GM12878 (cell line): Measurements from ENCODE around the gene TMEM232. TPM values are rescaled to one million over a fixed set of nuclear protein-coding genes. Genes with fewer than 3 reads are reported as not detected.

ENCODE experiments used
- ATAC-seq: fragments of 200-7000 bp; cut with Tn5 transposase; 3 replicates; pipeline ENCODE4 v1.9.1; 2020; ENCODE audit warnings: mild to moderate bottlenecking, moderate library complexity
- BruUV-seq: library from RNA; stranded (reverse); fragments of 400-500 nt; replicated peaks from 2 replicates; lab custom pipeline; 2021; lab: Mats Ljungman, UMichigan
- CTCF ChIA-PET: fragments of 300-600 bp; sonication (Branson Sonifier 250); formaldehyde crosslinking; extraction: SDS; loops from one replicate; lab custom pipeline; 2021; ENCODE audit warnings: inconsistent platforms; lab: Yijun Ruan, JAX
- POLR2A ChIA-PET: fragments of 350-600 bp; formaldehyde crosslinking; extraction: SDS; loops from one replicate; lab custom pipeline; 2021; ENCODE audit warnings: inconsistent platforms; lab: Charles Lee
- RAD21 ChIA-PET: fragments of 300-600 bp; sonication (Branson Sonifier 250); formaldehyde crosslinking; loops from one replicate; lab custom pipeline; 2023; ENCODE audit warnings: antibody characterized with exemption; ENCODE audit not compliant: unreplicated experiment; lab: Charles Lee
- SMC1A ChIA-PET: fragments of 300-600 bp; sonication (Branson Sonifier 250); formaldehyde crosslinking; loops from one replicate; lab custom pipeline; 2023; ENCODE audit not compliant: unreplicated experiment, uncharacterized antibody; lab: Charles Lee
- DNase-seq: peaks from one replicate; pipeline ENCODE4 v3.0.0-alpha.2; 2011; ENCODE audit warnings: low read depth, low spot score
- FAIRE-seq: peaks from 3 replicates; lab custom pipeline; 2011; peaks lifted over from hg19 to GRCh38; lab: Jason Lieb, UNC
- H2AFZ ChIP-seq: 2 replicates; pipeline ENCODE4 v1.6.0; 2011; ENCODE audit warnings: low read depth, low read length, control low read depth; ENCODE audit not compliant: control insufficient read depth
- H3K27ac ChIP-seq: 2 replicates; pipeline ENCODE4 v1.5.1; 2011; ENCODE audit warnings: control low read depth; ENCODE audit not compliant: control insufficient read depth, insufficient read depth
- H3K27me3 ChIP-seq, 2 experiments: replicated peaks in 1 of 2; 2 replicates each; pipeline versions ENCODE4 v1.6.0 to v1.6.1; 2011; ENCODE audit warnings: low read length in 1 of 2; ENCODE audit not compliant: control insufficient read depth in 2 of 2, insufficient read depth in 2 of 2
- H3K36me3 ChIP-seq, 2 experiments: 2 replicates each; pipeline ENCODE4 v1.5.1; 2011; ENCODE audit warnings: low read length in 1 of 2; ENCODE audit not compliant: control insufficient read depth in 2 of 2, insufficient read depth in 2 of 2
- H3K4me1 ChIP-seq: 2 replicates; pipeline ENCODE4 v1.6.1; 2011; ENCODE audit warnings: mild to moderate bottlenecking, low read length, moderate library complexity, mixed read lengths; ENCODE audit not compliant: control insufficient read depth, insufficient read depth
- H3K4me2 ChIP-seq: 2 replicates; pipeline ENCODE4 v1.6.0; 2011; ENCODE audit warnings: control low read depth; ENCODE audit not compliant: control insufficient read depth, insufficient read depth
- H3K4me3 ChIP-seq: fragments of 200-600 bp; sonication (generic); 2 replicates; pipeline ENCODE4 v1.5.1; 2016
- H3K79me2 ChIP-seq: 2 replicates; pipeline ENCODE4 v1.6.0; 2011; ENCODE audit warnings: low read length; ENCODE audit not compliant: control insufficient read depth, insufficient read depth
- H3K9ac ChIP-seq: 2 replicates; pipeline ENCODE4 v1.8.0; 2011; ENCODE audit warnings: low read length, control low read depth, mixed read lengths; ENCODE audit not compliant: control insufficient read depth, insufficient read depth
- H3K9me3 ChIP-seq: replicated peaks from 3 replicates; pipeline ENCODE4 v1.5.1; 2011; ENCODE audit warnings: mild to moderate bottlenecking, low read length; ENCODE audit not compliant: control insufficient read depth, insufficient read depth
- H4K20me1 ChIP-seq: 2 replicates; pipeline ENCODE4 v1.6.0; 2011; ENCODE audit not compliant: control insufficient read depth, insufficient read depth
- BACH1 ChIP-seq: fragments of 450-650 bp; IDR thresholded peaks from 2 replicates; pipeline ENCODE4 v1.6.1; 2017; ENCODE audit warnings: mild to moderate bottlenecking, borderline replicate concordance
- BHLHE40 ChIP-seq, 2 experiments: fragments of 450-650 bp in 1 of 2; IDR thresholded peaks; 2 replicates each; pipeline ENCODE4 v1.6.1; 2011 to 2017; ENCODE audit warnings: low read depth in 2 of 2, borderline replicate concordance in 1 of 2, improper control_type of control experiment in 1 of 2, low read length in 1 of 2, mild to moderate bottlenecking in 1 of 2
- KDM1A ChIP-seq: fragments of 200-600 bp; sonication (generic); IDR thresholded peaks from 2 replicates; pipeline ENCODE4 v1.6.1; 2016; ENCODE audit warnings: borderline replicate concordance
- MEF2A ChIP-seq: IDR thresholded peaks from 2 replicates; pipeline ENCODE4 v1.6.1; 2011; ENCODE audit warnings: low read depth, mild to moderate bottlenecking, low read length, moderate library complexity; ENCODE audit not compliant: insufficient read depth
- MTA3 ChIP-seq: IDR thresholded peaks from 2 replicates; pipeline ENCODE4 v1.6.1; 2012; ENCODE audit warnings: low read length, inconsistent platforms, borderline replicate concordance
- PAX5 ChIP-seq: IDR thresholded peaks from 2 replicates; pipeline ENCODE4 v1.6.1; 2011; ENCODE audit warnings: low read depth, low read length, borderline replicate concordance
- RUNX3 ChIP-seq: IDR thresholded peaks from 2 replicates; pipeline ENCODE4 v1.6.1; 2012; ENCODE audit warnings: low read length, inconsistent platforms
- STAT1 ChIP-seq: fragments of 450-650 bp; conservative IDR thresholded peaks from 2 replicates; pipeline ENCODE4 v1.6.1; 2014; ENCODE audit warnings: antibody characterized with exemption, mild to moderate bottlenecking
- TBL1XR1 ChIP-seq: IDR thresholded peaks from 2 replicates; pipeline ENCODE4 v1.6.1; 2012; ENCODE audit warnings: low read depth, low read length, improper control_type of control experiment
- TCF12 ChIP-seq: IDR thresholded peaks from 2 replicates; pipeline ENCODE4 v1.6.1; 2011; ENCODE audit warnings: low read depth, mild to moderate bottlenecking, low read length
- WGBS: methylation state at CpG from one replicate; pipeline ENCODE4 v1.1.6; 2016; ENCODE audit warnings: low lambda C conversion rate; ENCODE audit not compliant: insufficient replicate concordance, insufficient coverage; ENCODE audit errors: missing lambda C conversion rate; 5-methylcytosine and 5-hydroxymethylcytosine counted together
- in situ Hi-C: fragments of 300-500 bp; cut with MboI; formaldehyde crosslinking; loops from 9 replicates; pipeline ENCODE4 v1.14.3; 2018; ENCODE audit warnings: mixed read lengths
- intact Hi-C: fragments of 100-400 bp; cut with micrococcal nuclease; formaldehyde crosslinking; loops from one replicate; pipeline ENCODE4 v1.14.2; 2022; ENCODE audit not compliant: unreplicated experiment
- polyA plus RNA-seq, 11 experiments: library from polyadenylated mRNA; depleted of rRNA in 4 of 11; unstranded in 6 of 11; stranded (reverse) in 5 of 11; fragments of >200 nt; fragmentation: Nextera tagmentation in 4 of 11; fragmentation: Illumina TruSeq in 1 of 11; extraction: Ambion mirVana in 4 of 11; extraction: Trizol in 1 of 11; gene quantifications; 1 replicate in 1 of 11; 2 replicates in 10 of 11; pipeline versions ENCODE4 v1.2.1 to v1.2.3, GENCODE V29; 2011 to 2016; ENCODE audit warnings: inconsistent platforms in 2 of 11, missing spikeins in 2 of 11, low read depth in 1 of 11
- total RNA-seq, 4 experiments: library from RNA; depleted of rRNA in 3 of 4; stranded (reverse); fragments of >200 nt in 3 of 4; fragmentation: Illumina TruSeq in 1 of 4; extraction: Trizol in 1 of 4; gene quantifications; 2 replicates each; pipeline versions ENCODE4 v1.2.1 to v1.2.3, GENCODE V29; 2013 to 2021

TMEM232 gene
- total and polyA plus RNA-seq, 10 of the 15 experiments (the other 5 are each of a cell fraction or from before 2014, with no cell fraction given), result 0.29 to 1.3 (median 0.91) TPM

DNA sequence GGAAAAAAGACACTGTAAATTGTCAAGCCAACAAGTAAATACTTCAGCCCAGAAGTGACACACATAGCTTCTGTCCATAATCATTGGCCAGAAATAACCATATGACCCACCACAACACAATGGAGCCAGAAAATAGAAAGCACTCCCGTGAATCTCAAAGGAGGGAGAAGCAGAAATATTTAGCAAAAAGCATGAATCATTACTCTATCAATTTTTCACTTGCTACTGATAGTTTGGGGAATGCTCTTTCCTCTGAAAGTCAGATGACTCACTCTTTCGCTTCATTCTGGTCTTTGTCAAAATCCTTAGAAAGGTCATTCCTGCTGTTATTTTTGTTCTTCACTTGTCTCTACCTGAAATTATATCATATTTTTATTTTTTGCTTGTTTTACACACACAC is 312.6 kb downstream of the TMEM232 start:
- POLR2A ChIA-PET, result no interaction called here
- TF ChIP-seq BACH1, result no peak
- TF ChIP-seq KDM1A, result no peak
- no peak for TF ChIP-seq MTA3
- TF ChIP-seq PAX5, result no peak
- TF ChIP-seq STAT1, result no peak
- TF ChIP-seq BHLHE40 (IDR thresholded peaks at IDR 0.05; ENCODE audit: borderline replicate concordance in 1 of 2, low read depth in 2 of 2, low read length in 1 of 2), result no peak
- TF ChIP-seq TCF12, result no peak
- TF ChIP-seq MEF2A, result no peak
- TF ChIP-seq RUNX3, result no peak
- TF ChIP-seq TBL1XR1, result no peak

More for the DNA sequence above, 312.6 kb downstream of the TMEM232 start:
- Histone ChIP-seq H3K9ac (no peak overlapping the region), H3K27me3 (no peaks in the 10 kb centered on the region), H3K4me3 (no peak overlapping the region), H4K20me1 (no peaks in the 10 kb centered on the region), H2AFZ (no peak overlapping the region), H3K36me3 (no peaks in the 10 kb centered on the region), H3K27ac (no peak overlapping the region), H3K9me3 (no peaks in the 10 kb centered on the region), H3K79me2 (no peaks in the 10 kb centered on the region), H3K4me2 (no peak overlapping the region), H3K4me1 (no peaks in the 10 kb centered on the region)
- CTCF ChIA-PET, result interaction anchor here (1.0 to 1.4 kb wide), 3 partner anchors 11 to 724 kb away, joined by 3 to 8 read pairs (median 5); partner anchors contain the start of gene MAN2A1
- ATAC-seq (no peak), DNase-seq (no peak), FAIRE-seq (no peak)
- SMC1A ChIA-PET, result interaction anchor here (1.0 to 1.4 kb wide), 3 partner anchors 10 to 820 kb away, joined by 3 to 7 read pairs (median 4); no protein-coding TSS in a partner anchor
- WGBS, result 22% methylated on average over 2 of the region's 2 CpGs
- intact Hi-C loops (no loop called here), in situ Hi-C loops (no loop called here)
- no TSS peak for BruUV-seq
- RAD21 ChIA-PET, result interaction anchor here (1.3 kb wide), 1 partner anchor 724 kb away, joined by 6 read pairs; the partner anchor contains the start of gene MAN2A1
